ENCODE results near the gene TNFAIP8.

- TF ChIP-seq CTCF (IDR thresholded peaks at IDR 0.05) (no peak), POLR2A (IDR thresholded peaks at IDR 0.05) (no peak)
Measured at GRCh38 chr5:119383008-119383407, 27.2 kb downstream of the TNFAIP8 start.

All from heart left ventricle (tissue), 13 donors.